Ovary (tissue), 3 donors: ENCODE results near the gene CLK1.

ENCODE experiments used
- EP300 ChIP-seq: sonication (generic); formaldehyde crosslinking; IDR thresholded peaks from one replicate; pipeline ENCODE4 v1.6.1; 2017; ENCODE audit warnings: antibody characterized with exemption
- POLR2A ChIP-seq: fragments of 450-650 bp; IDR thresholded peaks from one replicate; pipeline ENCODE4 v1.6.1; 2017; ENCODE audit warnings: antibody characterized with exemption, mild to moderate bottlenecking, moderate library complexity
- TF ChIP-seq, protein P1 (sequence below), 3 donors: fragments of 450-650 bp in 2 of 3; fragments of 200-600 bp in 1 of 3; IDR thresholded peaks; one replicate each; pipeline versions ENCODE4 v1.5.1 to v1.8.0; 2016 to 2022; ENCODE audit warnings: antibody characterized with exemption in 3 of 3, mild to moderate bottlenecking in 1 of 3
- donor health status: DM: no; HTN: no; CAD: no.

DNA sequence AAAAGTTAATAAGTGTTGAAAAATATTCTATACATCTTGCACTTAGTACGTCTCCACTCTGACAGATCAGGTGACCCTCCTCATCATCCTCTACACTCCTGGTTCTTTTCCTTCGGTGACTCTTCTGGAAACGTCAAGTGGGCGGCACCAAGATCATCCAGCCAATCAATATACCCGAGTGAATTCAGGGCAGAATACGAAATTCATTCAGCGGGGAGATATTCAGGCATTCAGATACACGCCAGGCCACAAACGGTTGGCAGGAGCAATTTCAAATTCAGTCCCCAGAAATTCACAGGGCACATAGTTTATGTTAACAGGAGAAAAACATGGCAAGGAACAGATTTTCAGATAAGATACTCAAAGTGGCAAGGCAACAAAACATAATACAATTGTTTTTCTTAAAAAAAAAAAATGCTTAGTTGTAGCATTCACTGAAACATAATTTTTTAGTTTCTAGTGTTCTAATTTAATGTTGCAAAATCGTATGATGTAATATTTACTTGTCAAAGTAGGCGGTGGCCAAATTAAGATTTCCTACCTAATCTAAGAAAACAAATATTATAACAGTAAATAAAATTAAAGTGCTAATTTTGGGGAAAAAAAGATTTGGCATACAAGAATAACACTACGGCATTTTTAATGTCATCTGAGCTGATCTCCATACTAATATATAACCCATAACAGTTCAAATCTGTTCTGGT, 4.2 kb downstream of the CLK1 start:
- TF ChIP-seq, protein P1, sequence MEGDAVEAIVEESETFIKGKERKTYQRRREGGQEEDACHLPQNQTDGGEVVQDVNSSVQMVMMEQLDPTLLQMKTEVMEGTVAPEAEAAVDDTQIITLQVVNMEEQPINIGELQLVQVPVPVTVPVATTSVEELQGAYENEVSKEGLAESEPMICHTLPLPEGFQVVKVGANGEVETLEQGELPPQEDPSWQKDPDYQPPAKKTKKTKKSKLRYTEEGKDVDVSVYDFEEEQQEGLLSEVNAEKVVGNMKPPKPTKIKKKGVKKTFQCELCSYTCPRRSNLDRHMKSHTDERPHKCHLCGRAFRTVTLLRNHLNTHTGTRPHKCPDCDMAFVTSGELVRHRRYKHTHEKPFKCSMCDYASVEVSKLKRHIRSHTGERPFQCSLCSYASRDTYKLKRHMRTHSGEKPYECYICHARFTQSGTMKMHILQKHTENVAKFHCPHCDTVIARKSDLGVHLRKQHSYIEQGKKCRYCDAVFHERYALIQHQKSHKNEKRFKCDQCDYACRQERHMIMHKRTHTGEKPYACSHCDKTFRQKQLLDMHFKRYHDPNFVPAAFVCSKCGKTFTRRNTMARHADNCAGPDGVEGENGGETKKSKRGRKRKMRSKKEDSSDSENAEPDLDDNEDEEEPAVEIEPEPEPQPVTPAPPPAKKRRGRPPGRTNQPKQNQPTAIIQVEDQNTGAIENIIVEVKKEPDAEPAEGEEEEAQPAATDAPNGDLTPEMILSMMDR (IDR thresholded peaks at IDR 0.05): no peak
- TF ChIP-seq POLR2A (no peak), EP300 (no peak)
